Sigmoid colon (tissue), 7 donors: ENCODE data around the gene SMARCD1. TPM values are rescaled to one million over a fixed set of nuclear protein-coding genes. Genes with fewer than 3 reads are reported as not detected.
A peak's percentile ranks its signal among the peaks of the same experiment; 100 is the strongest.

Source experiments
- DNase-seq: peaks from one replicate; pipeline ENCODE4 v3.0.0-alpha.2; 2019
- H3K27ac ChIP-seq, 4 donors: fragments of 200-600 bp; sonication (generic); one replicate each; pipeline ENCODE4 v1.5.1; 2016 to 2019; ENCODE audit warnings: mild to moderate bottlenecking in 1 of 4
- H3K27me3 ChIP-seq, 3 donors: fragments of 200-600 bp; sonication (generic); one replicate each; pipeline ENCODE4 v1.5.1; 2019; ENCODE audit warnings: mild to moderate bottlenecking in 1 of 3
- H3K36me3 ChIP-seq, 4 donors: fragments of 200-600 bp; sonication (generic); one replicate each; pipeline ENCODE4 v1.5.1; 2016 to 2019
- H3K4me1 ChIP-seq, 4 donors: fragments of 200-600 bp; sonication (generic); one replicate each; pipeline ENCODE4 v1.5.1; 2017 to 2019
- H3K4me3 ChIP-seq, 4 donors: fragments of 200-600 bp; sonication (generic); one replicate each; pipeline ENCODE4 v1.5.1; 2017 to 2019; ENCODE audit warnings: mild to moderate bottlenecking in 2 of 4, moderate library complexity in 1 of 4
- H3K9me3 ChIP-seq, 4 donors: fragments of 200-600 bp in 3 of 4; sonication (generic) in 3 of 4; one replicate each; pipeline versions ENCODE4 v1.5.1 to v1.6.1; 2013 to 2019
- EP300 ChIP-seq, 4 donors: sonication (generic); formaldehyde crosslinking; IDR thresholded peaks; one replicate each; pipeline ENCODE4 v1.6.1; 2017; ENCODE audit warnings: antibody characterized with exemption in 4 of 4
- POLR2A ChIP-seq, 2 donors: fragments of 450-650 bp; IDR thresholded peaks; one replicate each; pipeline ENCODE4 v1.6.1; 2016; ENCODE audit warnings: antibody characterized with exemption in 2 of 2, mild to moderate bottlenecking in 2 of 2, moderate library complexity in 2 of 2
- POLR2AphosphoS5 ChIP-seq, 4 donors: sonication (generic); formaldehyde crosslinking; IDR thresholded peaks; one replicate each; pipeline ENCODE4 v1.6.1; 2017; ENCODE audit warnings: antibody characterized with exemption in 4 of 4
- WGBS, 2 donors: extraction: QIAGEN DNeasy Blood & Tissue Kit; methylation state at CpG; one replicate each; pipeline ENCODE4 v1.1.7; 2013; 5-methylcytosine and 5-hydroxymethylcytosine counted together
- intact Hi-C: fragments of 100-400 bp; cut with DNase I; formaldehyde crosslinking; loops from one replicate; pipeline ENCODE4 v1.15.1; 2023
- polyA plus RNA-seq, 3 donors: library from polyadenylated mRNA; stranded (reverse); fragments of 200-250 nt; gene quantifications; one replicate each; pipeline ENCODE4 v1.2.3, GENCODE V29; 2013
- total RNA-seq, 4 donors: library from RNA; depleted of rRNA; stranded (reverse); fragments of >200 nt; gene quantifications; one replicate each; pipeline ENCODE4 v1.1.0, GENCODE V29; 2016
- TF ChIP-seq, protein P1 (sequence below), 4 experiments: fragments of 450-650 bp in 3 of 4; fragments of 200-600 bp in 1 of 4; IDR thresholded peaks; one replicate each; pipeline ENCODE4 v1.5.1; 2016 to 2019; ENCODE audit warnings: antibody characterized with exemption in 4 of 4, mild to moderate bottlenecking in 3 of 4, moderate library complexity in 2 of 4
- donor health status: healthy with polysubstance abuse.
- donor health status: Bipolar disorder and iron deficiency.
- donor health status: healthy.

Gene SMARCD1
- total and polyA plus RNA-seq, 7 donors: 16.0 to 64.8 (median 26.4) TPM

DNA sequence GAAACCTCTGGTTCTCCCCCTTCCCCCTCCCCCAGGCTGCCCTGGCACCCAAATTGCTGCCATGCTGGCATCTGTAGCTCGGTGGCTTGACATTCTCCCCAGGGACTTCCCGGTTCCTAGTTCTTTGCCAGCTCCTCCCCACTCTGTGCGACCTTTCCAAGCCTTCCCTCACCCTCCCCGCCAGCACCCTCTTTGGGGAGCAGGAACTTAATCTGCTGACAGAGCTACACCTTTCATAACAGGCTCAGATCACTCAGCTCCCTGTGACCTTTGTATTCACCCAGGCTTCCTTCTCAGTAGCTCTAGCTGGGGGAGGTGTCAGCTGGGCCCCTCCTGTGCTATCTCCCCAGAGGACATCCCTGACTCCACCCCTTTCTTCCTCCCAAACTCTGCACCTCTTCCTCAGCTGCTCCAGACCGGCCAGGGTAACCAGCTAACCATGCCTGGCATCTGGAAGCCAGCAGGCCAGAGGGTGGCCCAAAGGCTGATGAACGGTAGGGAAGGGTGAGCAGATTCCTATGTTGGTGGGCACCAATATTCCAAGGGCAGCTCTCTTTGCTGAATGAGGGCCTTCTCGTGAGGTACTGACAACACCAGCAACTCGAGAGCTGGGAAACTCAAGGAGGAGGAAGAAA lies 25.1 kb downstream of the SMARCD1 start:
- H3K27ac ChIP-seq: peak overlapping the region; percentile 61 to 85 (median 74)
- H3K4me1 ChIP-seq: peaks cover 0 to 41% (median 30%) of the 10 kb centered on the region in 4 donors
- no peaks in the 10 kb centered on the region for H3K9me3 ChIP-seq
- H3K36me3 ChIP-seq: no peaks in the 10 kb centered on the region
- intact Hi-C loops: loop anchor here (2.0 kb wide), 2 partner anchors 25 to 65 kb away; partner anchors contain the start of gene SMARCD1
- WGBS, 2 donors: 18 to 40% methylated on average over 8 of the region's 8 CpGs
- DNase-seq: peak; percentile 68
- no peak for TF ChIP-seq POLR2AphosphoS5 (IDR thresholded peaks at IDR 0.05)
- TF ChIP-seq, protein P1, sequence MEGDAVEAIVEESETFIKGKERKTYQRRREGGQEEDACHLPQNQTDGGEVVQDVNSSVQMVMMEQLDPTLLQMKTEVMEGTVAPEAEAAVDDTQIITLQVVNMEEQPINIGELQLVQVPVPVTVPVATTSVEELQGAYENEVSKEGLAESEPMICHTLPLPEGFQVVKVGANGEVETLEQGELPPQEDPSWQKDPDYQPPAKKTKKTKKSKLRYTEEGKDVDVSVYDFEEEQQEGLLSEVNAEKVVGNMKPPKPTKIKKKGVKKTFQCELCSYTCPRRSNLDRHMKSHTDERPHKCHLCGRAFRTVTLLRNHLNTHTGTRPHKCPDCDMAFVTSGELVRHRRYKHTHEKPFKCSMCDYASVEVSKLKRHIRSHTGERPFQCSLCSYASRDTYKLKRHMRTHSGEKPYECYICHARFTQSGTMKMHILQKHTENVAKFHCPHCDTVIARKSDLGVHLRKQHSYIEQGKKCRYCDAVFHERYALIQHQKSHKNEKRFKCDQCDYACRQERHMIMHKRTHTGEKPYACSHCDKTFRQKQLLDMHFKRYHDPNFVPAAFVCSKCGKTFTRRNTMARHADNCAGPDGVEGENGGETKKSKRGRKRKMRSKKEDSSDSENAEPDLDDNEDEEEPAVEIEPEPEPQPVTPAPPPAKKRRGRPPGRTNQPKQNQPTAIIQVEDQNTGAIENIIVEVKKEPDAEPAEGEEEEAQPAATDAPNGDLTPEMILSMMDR (IDR thresholded peaks at IDR 0.05): no peak
- TF ChIP-seq POLR2A (IDR thresholded peaks at IDR 0.05): no peak
- TF ChIP-seq EP300 (IDR thresholded peaks at IDR 0.05): no peak
- H3K4me3 ChIP-seq: no peak overlapping the region
- H3K27me3 ChIP-seq: no peaks in the 10 kb centered on the region

DNA sequence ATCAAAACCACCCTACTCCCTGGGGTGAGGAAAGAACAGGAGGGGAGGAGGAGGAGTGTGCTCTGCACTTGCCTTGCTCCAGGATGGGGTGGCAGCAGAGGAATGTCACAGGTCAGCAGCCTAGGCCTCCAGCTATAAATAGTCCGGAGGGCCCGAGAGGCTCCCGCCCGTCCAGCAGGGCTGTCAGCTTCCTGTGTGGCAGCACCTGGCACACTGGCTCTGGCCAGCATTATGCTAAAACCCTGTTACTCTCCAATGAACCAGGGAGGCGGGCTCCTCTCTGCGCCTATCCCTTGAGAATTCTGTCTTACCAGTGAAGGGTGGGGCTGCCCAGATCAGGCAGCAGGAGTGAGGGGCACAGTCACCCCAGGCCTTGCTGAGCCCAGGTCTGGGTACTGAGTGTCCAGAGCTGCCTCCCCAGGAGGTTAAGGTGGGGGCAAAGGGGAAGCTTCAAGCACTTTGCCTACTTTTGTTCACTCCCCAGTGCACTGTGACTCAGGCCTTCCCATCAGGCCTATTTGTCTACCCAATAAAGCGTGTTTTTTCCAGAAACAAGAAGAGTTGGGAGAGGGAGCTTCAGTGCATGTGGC lies 25.7 kb downstream of the SMARCD1 start:
- Histone ChIP-seq H3K27me3 (no peaks in the 10 kb centered on the region), H3K4me1 (peaks cover 0 to 41% (median 29%) of the 10 kb centered on the region in 4 donors), H3K9me3 (no peaks in the 10 kb centered on the region), H3K36me3 (peaks cover 0 to 4% (median 0%) of the 10 kb centered on the region in 4 donors), H3K27ac (peak overlapping the region; percentile 61 to 85 (median 74)), H3K4me3 (peak overlapping the region in 2 of 4 donors; percentile 31 to 36)
- no peak for TF ChIP-seq POLR2A (IDR thresholded peaks at IDR 0.05)
- TF ChIP-seq, protein P1 (IDR thresholded peaks at IDR 0.05): no peak
- no peak for TF ChIP-seq POLR2AphosphoS5 (IDR thresholded peaks at IDR 0.05)
- TF ChIP-seq EP300 (IDR thresholded peaks at IDR 0.05): no peak
- DNase-seq: peak; percentile 80
- intact Hi-C loops: loop anchor here (1.0 to 2.0 kb wide), 3 partner anchors 26 to 64 kb away; partner anchors contain the start of genes CERS5 and SMARCD1
- 13 to 28% methylated on average over 7 of the region's 7 CpGs for WGBS, 2 donors

DNA sequence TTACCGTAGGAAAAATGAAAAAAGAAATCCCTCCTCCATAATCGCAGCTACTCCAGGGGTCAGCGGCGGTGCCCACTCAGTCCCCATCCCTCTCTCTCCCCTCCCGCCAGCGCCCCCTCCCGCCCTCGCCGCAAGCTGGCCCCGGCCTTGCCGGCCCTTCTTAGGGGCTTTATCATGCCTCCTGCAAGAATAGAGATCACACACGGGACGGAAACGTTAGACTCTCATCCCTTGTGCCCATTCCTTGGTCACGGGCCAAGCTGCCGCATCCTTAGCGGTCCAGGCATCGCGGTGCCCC lies 26.2 kb downstream of the SMARCD1 start:
- intact Hi-C loops: loop anchor here (1.0 to 2.0 kb wide), 3 partner anchors 27 to 63 kb away; partner anchors contain the start of genes CERS5 and SMARCD1
- Histone ChIP-seq H3K27ac (peak overlapping the region; percentile 61 to 85 (median 74)), H3K9me3 (no peaks in the 10 kb centered on the region), H3K4me1 (peaks cover 0 to 41% (median 30%) of the 10 kb centered on the region in 4 donors), H3K27me3 (no peaks in the 10 kb centered on the region), H3K36me3 (peaks cover 0 to 8% (median 0%) of the 10 kb centered on the region in 4 donors), H3K4me3 (peak overlapping the region in 3 of 4 donors; percentile 11 to 36 (median 31))
- 11 to 24% methylated on average over 19 of the region's 19 CpGs for WGBS, 2 donors
- TF ChIP-seq EP300 (IDR thresholded peaks at IDR 0.05): no peak
- TF ChIP-seq, protein P1 (IDR thresholded peaks at IDR 0.05): peak in 2 of 4 experiments; percentile 77 to 89
- no peak for DNase-seq

DNA sequence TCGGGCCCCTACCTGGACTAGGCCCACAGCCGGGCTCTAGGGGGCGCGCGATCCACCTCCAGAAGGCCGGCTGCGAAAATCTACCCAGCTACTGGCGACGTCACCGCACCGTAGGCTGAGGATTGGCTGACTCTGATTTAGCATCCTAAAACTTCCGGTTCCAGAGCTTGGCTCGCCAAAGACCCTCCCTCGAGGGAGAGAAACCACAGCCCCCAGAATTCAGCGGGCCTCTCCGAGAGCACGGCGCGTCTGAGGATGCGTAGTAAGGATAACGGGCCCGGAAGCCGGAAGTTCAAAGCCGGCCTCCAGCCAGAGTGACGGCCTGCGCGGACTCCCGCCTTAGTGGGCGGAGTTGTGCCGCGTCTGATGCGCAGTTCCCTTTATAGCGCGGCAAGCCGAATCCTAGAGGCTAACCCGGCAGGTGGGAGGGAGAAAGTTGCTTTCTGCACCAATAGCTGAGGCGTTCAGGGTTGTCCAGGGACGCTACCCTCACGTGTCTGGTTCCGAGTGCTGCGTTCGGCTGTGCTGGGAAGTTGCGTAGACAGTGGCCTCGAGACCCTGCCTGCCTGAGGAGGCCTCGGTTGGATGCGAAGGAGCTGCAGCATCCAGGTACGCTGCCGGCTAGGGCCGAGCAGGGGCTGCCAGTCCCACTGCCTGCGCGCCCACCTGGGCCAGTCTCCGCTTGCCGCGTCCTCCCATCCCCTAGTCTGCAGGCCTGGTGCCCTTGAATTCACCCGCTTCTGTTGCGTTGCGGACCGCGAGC lies 26.7 kb downstream of the SMARCD1 start, which contains the start of gene COX14:
COX14 (plus strand) TSS at position 544 of the 763 bp plus-strand sequence. CDS start 7,808 bp downstream, outside the sequence.
- 0% methylated on average over 59 of the region's 59 CpGs for WGBS, 2 donors
- TF ChIP-seq POLR2A (IDR thresholded peaks at IDR 0.05): peak; percentile 96 to 99
- TF ChIP-seq POLR2AphosphoS5 (IDR thresholded peaks at IDR 0.05): peak; percentile 99 to 100 (median 100)
- peak in 1 of 4 donors; percentile 64 for TF ChIP-seq EP300 (IDR thresholded peaks at IDR 0.05)
- TF ChIP-seq, protein P1 (IDR thresholded peaks at IDR 0.05): peak in 2 of 4 experiments; percentile 86 to 89
- H3K36me3 ChIP-seq: peaks cover 0 to 8% (median 0%) of the 10 kb centered on the region in 4 donors
- peak within 1 kb of the TSS; percentile 95 to 99 (median 98) for H3K27ac ChIP-seq
- DNase-seq: peak; percentile 100
- no peaks in the 10 kb centered on the region for H3K27me3 ChIP-seq
- peaks cover 0 to 44% (median 33%) of the 10 kb centered on the region in 4 donors for H3K4me1 ChIP-seq
- H3K9me3 ChIP-seq: no peaks in the 10 kb centered on the region
- peak within 1 kb of the TSS; percentile 70 to 99 (median 86) for H3K4me3 ChIP-seq
- intact Hi-C loops: loop anchor here (1.0 to 2.0 kb wide), 3 partner anchors 27 to 63 kb away; partner anchors contain the start of genes CERS5 and SMARCD1
